ENCODE data around the gene NEMP1.

GRCh38 chr12:57092529-57092862 lies 13.9 kb upstream of the NEMP1 start:
- TF ChIP-seq CTCF (IDR thresholded peaks at IDR 0.05) (no peak), POLR2A (IDR thresholded peaks at IDR 0.05) (no peak)
